K562 (cell line): Measurements from ENCODE around the gene TAS2R7.

Source experiments
- BCL6 ChIP-seq: fragments of 250-450 bp; sonication (Bioruptor Pico); IDR thresholded peaks from 2 replicates; pipeline ENCODE4 v1.4.0; 2020
- BRD9 ChIP-seq: fragments of 450-650 bp; IDR thresholded peaks from 2 replicates; pipeline ENCODE4 v1.6.1; 2018; ENCODE audit warnings: low read depth; ENCODE audit not compliant: partially characterized antibody
- CHD2 ChIP-seq: IDR thresholded peaks from 2 replicates; pipeline ENCODE4 v1.6.1; 2011; ENCODE audit warnings: low read depth, low read length
- ETV1 ChIP-seq: fragments of 450-650 bp; conservative IDR thresholded peaks from 2 replicates; pipeline ENCODE4 v1.6.1; 2016; ENCODE audit warnings: missing genetic modification characterization, control low read depth, low read depth, missing compliant biosample characterization
- HNRNPK ChIP-seq: fragments of 200-400 bp; formaldehyde crosslinking; IDR thresholded peaks from one replicate; pipeline ENCODE4 v1.6.1; 2018; ENCODE audit warnings: mild to moderate bottlenecking, low read depth, low read length; ENCODE audit not compliant: poor library complexity, severe bottlenecking
- JUND ChIP-seq, 2 experiments: IDR thresholded peaks; 2 replicates in 1 of 2; 3 replicates in 1 of 2; pipeline ENCODE4 v1.6.1; 2011; ENCODE audit warnings: borderline replicate concordance in 2 of 2, low read depth in 2 of 2, low read length in 2 of 2, improper control_type of control experiment in 1 of 2, missing biosample characterization in 1 of 2, missing genetic modification characterization in 1 of 2, missing genetic modification reagents in 1 of 2
- POLR2A ChIP-seq: fragments of 450-650 bp; conservative IDR thresholded peaks from 2 replicates; pipeline ENCODE4 v1.6.1; 2016
- RBM39 ChIP-seq: fragments of 200-400 bp; formaldehyde crosslinking; optimal IDR thresholded peaks from 2 replicates; pipeline ENCODE3; 2018; ENCODE audit warnings: low read depth, low read length
- SUPT5H ChIP-seq: fragments of 450-650 bp; IDR thresholded peaks from 2 replicates; pipeline ENCODE4 v1.6.1; 2016
- TOE1 ChIP-seq, 2 experiments: fragments of 450-650 bp in 1 of 2; sonication (generic) in 1 of 2; formaldehyde crosslinking in 1 of 2; IDR thresholded peaks; 2 replicates each; pipeline versions ENCODE4 v1.7.1 to v1.8.0; 2016 to 2022; ENCODE audit warnings: borderline replicate concordance in 2 of 2, mild to moderate bottlenecking in 2 of 2, antibody characterized with exemption in 1 of 2, inconsistent platforms in 1 of 2, low read depth in 1 of 2, missing genetic modification reagents in 1 of 2, moderate library complexity in 1 of 2
- TF ChIP-seq, protein P1 (sequence below): fragments of 150-350 bp; IDR thresholded peaks from 2 replicates; pipeline ENCODE4 v1.6.1; 2014; ENCODE audit warnings: low read depth, mild to moderate bottlenecking, low read length, borderline replicate concordance

DNA sequence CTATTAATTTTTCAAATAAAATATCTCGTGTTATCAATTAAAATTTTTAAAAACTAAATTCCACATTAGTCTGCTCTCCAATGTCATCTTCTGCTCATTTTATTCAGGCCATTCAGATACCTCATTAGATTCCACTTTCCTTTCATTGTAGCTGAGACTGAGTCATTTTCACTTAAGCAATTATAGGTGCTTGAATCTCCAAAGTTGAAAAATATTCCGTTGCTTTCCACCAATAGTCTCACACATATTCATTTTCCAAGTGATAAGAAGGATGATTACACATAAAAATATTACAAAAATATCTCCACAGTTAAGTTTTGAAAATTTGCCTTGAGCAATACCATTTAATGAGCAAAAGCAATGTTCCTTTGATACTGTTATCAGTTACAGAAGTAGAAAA lies 42.8 kb downstream of the TAS2R7 start:
- no peak for TF ChIP-seq TOE1 (IDR thresholded peaks at IDR 0.05; ENCODE audit: borderline replicate concordance)
- TF ChIP-seq TOE1 (CRISPR knock-in tag; IDR thresholded peaks at IDR 0.05; ENCODE audit: borderline replicate concordance, low read depth): no peak
- TF ChIP-seq HNRNPK: no peak
- no peak for TF ChIP-seq RBM39
- TF ChIP-seq POLR2A: no peak
- no peak for TF ChIP-seq BCL6 (CRISPR knock-in tag)
- TF ChIP-seq, protein P1, sequence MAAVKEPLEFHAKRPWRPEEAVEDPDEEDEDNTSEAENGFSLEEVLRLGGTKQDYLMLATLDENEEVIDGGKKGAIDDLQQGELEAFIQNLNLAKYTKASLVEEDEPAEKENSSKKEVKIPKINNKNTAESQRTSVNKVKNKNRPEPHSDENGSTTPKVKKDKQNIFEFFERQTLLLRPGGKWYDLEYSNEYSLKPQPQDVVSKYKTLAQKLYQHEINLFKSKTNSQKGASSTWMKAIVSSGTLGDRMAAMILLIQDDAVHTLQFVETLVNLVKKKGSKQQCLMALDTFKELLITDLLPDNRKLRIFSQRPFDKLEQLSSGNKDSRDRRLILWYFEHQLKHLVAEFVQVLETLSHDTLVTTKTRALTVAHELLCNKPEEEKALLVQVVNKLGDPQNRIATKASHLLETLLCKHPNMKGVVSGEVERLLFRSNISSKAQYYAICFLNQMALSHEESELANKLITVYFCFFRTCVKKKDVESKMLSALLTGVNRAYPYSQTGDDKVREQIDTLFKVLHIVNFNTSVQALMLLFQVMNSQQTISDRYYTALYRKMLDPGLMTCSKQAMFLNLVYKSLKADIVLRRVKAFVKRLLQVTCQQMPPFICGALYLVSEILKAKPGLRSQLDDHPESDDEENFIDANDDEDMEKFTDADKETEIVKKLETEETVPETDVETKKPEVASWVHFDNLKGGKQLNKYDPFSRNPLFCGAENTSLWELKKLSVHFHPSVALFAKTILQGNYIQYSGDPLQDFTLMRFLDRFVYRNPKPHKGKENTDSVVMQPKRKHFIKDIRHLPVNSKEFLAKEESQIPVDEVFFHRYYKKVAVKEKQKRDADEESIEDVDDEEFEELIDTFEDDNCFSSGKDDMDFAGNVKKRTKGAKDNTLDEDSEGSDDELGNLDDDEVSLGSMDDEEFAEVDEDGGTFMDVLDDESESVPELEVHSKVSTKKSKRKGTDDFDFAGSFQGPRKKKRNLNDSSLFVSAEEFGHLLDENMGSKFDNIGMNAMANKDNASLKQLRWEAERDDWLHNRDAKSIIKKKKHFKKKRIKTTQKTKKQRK: no peak
- no peak for TF ChIP-seq BRD9
- no peak for TF ChIP-seq ETV1
- no peak for TF ChIP-seq CHD2
- no peak for TF ChIP-seq SUPT5H
- TF ChIP-seq JUND (IDR thresholded peaks at IDR 0.05; ENCODE audit: borderline replicate concordance, low read depth, low read length): no peak
- TF ChIP-seq JUND (tag; IDR thresholded peaks at IDR 0.05; ENCODE audit: borderline replicate concordance, low read depth, low read length): no peak
